ENCODE measurements around the gene ETHE1. TPM values are rescaled to one million over a fixed set of nuclear protein-coding genes. Genes with fewer than 3 reads are reported as not detected.

Gene ETHE1
- polyA plus RNA-seq, 6 donors from 2014 or later = 15.5 to 30.7 (median 24.0) TPM

GRCh38 chr19:43504426-43505185, 22.4 kb downstream of the ETHE1 start, which contains the start of gene PHLDB3:
Gene PHLDB3, minus strand, starts transcription at chr19:43504746. Its CDS starts 628 bp downstream, at chr19:43504118.
- Mint-ChIP-seq H3K27me3 (no peaks in the 10 kb centered on the region), H3K36me3 (peaks cover 0 to 4% of the 10 kb centered on the region in 2 donors), H3K4me1 (peaks cover 20 to 38% (median 27%) of the 10 kb centered on the region in 3 donors), H3K27ac (peak within 1 kb of the TSS; percentile 85 to 99 (median 97)), H3K4me3 (peak within 1 kb of the TSS; percentile 92 to 99 (median 94)), H3K9me3 (no peaks in the 10 kb centered on the region)
- DNase-seq = no peak
- ATAC-seq (ENCODE audit: low read depth in 2 of 2) = peak; percentile 29 to 36

- no peaks in the 10 kb centered on the region for H3K9me3 Mint-ChIP-seq
- H3K36me3 Mint-ChIP-seq = peaks cover 5 to 6% of the 10 kb centered on the region in 2 donors
- H3K27me3 Mint-ChIP-seq = no peaks in the 10 kb centered on the region
- H3K4me3 Mint-ChIP-seq = peak overlapping the region; percentile 92 to 99 (median 94)
- ATAC-seq (ENCODE audit: low read depth in 2 of 2) = peak; percentile 88 to 89
- peaks cover 23 to 44% (median 27%) of the 10 kb centered on the region in 3 donors for H3K4me1 Mint-ChIP-seq
- H3K27ac Mint-ChIP-seq = peak overlapping the region; percentile 85 to 99 (median 97)
- DNase-seq = peak; percentile 95
Measured at GRCh38 chr19:43503501-43504425, 23.2 kb downstream of the ETHE1 start.

- H3K36me3 Mint-ChIP-seq = peaks cover 12% of the 10 kb centered on the region in 2 donors
- H3K4me1 Mint-ChIP-seq = peaks cover 23 to 52% (median 35%) of the 10 kb centered on the region in 3 donors
- ATAC-seq (ENCODE audit: low read depth in 2 of 2) = no peak
- peak overlapping the region in 5 of 8 donors; percentile 94 to 99 (median 98) for H3K4me3 Mint-ChIP-seq
- no peaks in the 10 kb centered on the region for H3K9me3 Mint-ChIP-seq
- DNase-seq = no peak
- H3K27me3 Mint-ChIP-seq = no peaks in the 10 kb centered on the region
- H3K27ac Mint-ChIP-seq = peak overlapping the region in 3 of 6 donors; percentile 90 to 97 (median 97)
Measured at GRCh38 chr19:43502419-43502976, 24.5 kb downstream of the ETHE1 start.

GRCh38 chr19:43501661-43502418, 25.2 kb downstream of the ETHE1 start:
- Mint-ChIP-seq H3K4me3 (peak overlapping the region in 1 of 8 donors; percentile 95), H3K9me3 (no peaks in the 10 kb centered on the region), H3K27ac (no peak overlapping the region), H3K36me3 (peaks cover 14 to 15% of the 10 kb centered on the region in 2 donors), H3K4me1 (peaks cover 23 to 52% (median 36%) of the 10 kb centered on the region in 3 donors), H3K27me3 (no peaks in the 10 kb centered on the region)
- no peak for DNase-seq
- no peak for ATAC-seq (ENCODE audit: low read depth in 2 of 2)

- H3K9me3 Mint-ChIP-seq = no peaks in the 10 kb centered on the region
- peak overlapping the region in 5 of 6 donors; percentile 16 to 80 (median 56) for H3K27ac Mint-ChIP-seq
- peaks cover 16 to 34% of the 10 kb centered on the region in 2 donors for H3K36me3 Mint-ChIP-seq
- peaks cover 13 to 42% (median 36%) of the 10 kb centered on the region in 3 donors for H3K4me1 Mint-ChIP-seq
- no peaks in the 10 kb centered on the region for H3K27me3 Mint-ChIP-seq
- peak overlapping the region in 1 of 8 donors; percentile 68 for H3K4me3 Mint-ChIP-seq
- ATAC-seq (ENCODE audit: low read depth in 2 of 2) = no peak
- DNase-seq = no peak
Measured at GRCh38 chr19:43499042-43499441, 28.0 kb downstream of the ETHE1 start.

GRCh38 chr19:43498233-43498842, 28.7 kb downstream of the ETHE1 start:
- Mint-ChIP-seq H3K27ac (peak overlapping the region in 2 of 6 donors; percentile 75 to 79), H3K36me3 (peaks cover 16 to 34% of the 10 kb centered on the region in 2 donors), H3K27me3 (no peaks in the 10 kb centered on the region), H3K4me1 (peaks cover 6 to 37% (median 32%) of the 10 kb centered on the region in 3 donors), H3K9me3 (no peaks in the 10 kb centered on the region), H3K4me3 (peak overlapping the region in 4 of 8 donors; percentile 56 to 86 (median 74))
- ATAC-seq (ENCODE audit: low read depth in 2 of 2) (no peak), DNase-seq (no peak)

GRCh38 chr19:43496960-43497359, 30.0 kb downstream of the ETHE1 start:
- Mint-ChIP-seq H3K4me3 (no peak overlapping the region), H3K9me3 (no peaks in the 10 kb centered on the region), H3K36me3 (peaks cover 16 to 34% of the 10 kb centered on the region in 2 donors), H3K27me3 (no peaks in the 10 kb centered on the region), H3K27ac (no peak overlapping the region), H3K4me1 (peaks cover 0 to 25% (median 23%) of the 10 kb centered on the region in 3 donors)
- ATAC-seq (ENCODE audit: low read depth in 2 of 2) (no peak), DNase-seq (no peak)

GRCh38 chr19:43495082-43495481, 31.9 kb downstream of the ETHE1 start:
- DNase-seq = no peak
- H3K36me3 Mint-ChIP-seq = peaks cover 12 to 34% of the 10 kb centered on the region in 2 donors
- H3K27ac Mint-ChIP-seq = no peak overlapping the region
- peaks cover 0 to 26% (median 23%) of the 10 kb centered on the region in 3 donors for H3K4me1 Mint-ChIP-seq
- no peaks in the 10 kb centered on the region for H3K27me3 Mint-ChIP-seq
- no peaks in the 10 kb centered on the region for H3K9me3 Mint-ChIP-seq
- no peak for ATAC-seq (ENCODE audit: low read depth in 2 of 2)
- no peak overlapping the region for H3K4me3 Mint-ChIP-seq

GRCh38 chr19:43490759-43491158, 36.2 kb downstream of the ETHE1 start:
- no peak for DNase-seq
- H3K27me3 Mint-ChIP-seq = no peaks in the 10 kb centered on the region

GRCh38 chr19:43489979-43490599, 36.9 kb downstream of the ETHE1 start:
- H3K9me3 Mint-ChIP-seq = no peaks in the 10 kb centered on the region
- ATAC-seq (ENCODE audit: low read depth in 2 of 2) = no peak
- H3K4me3 Mint-ChIP-seq = peak overlapping the region in 2 of 8 donors; percentile 3 to 70
- no peaks in the 10 kb centered on the region for H3K27me3 Mint-ChIP-seq
- no peak for DNase-seq
- H3K27ac Mint-ChIP-seq = peak overlapping the region; percentile 7 to 94 (median 71)
- H3K36me3 Mint-ChIP-seq = peaks cover 0 to 6% of the 10 kb centered on the region in 2 donors
- H3K4me1 Mint-ChIP-seq = peaks cover 26 to 49% (median 27%) of the 10 kb centered on the region in 3 donors

More at GRCh38 chr19:43490759-43491158, 36.2 kb downstream of the ETHE1 start:
- no peak for ATAC-seq (ENCODE audit: low read depth in 2 of 2)
- Mint-ChIP-seq H3K36me3 (peaks cover 0 to 11% of the 10 kb centered on the region in 2 donors), H3K27ac (peak overlapping the region in 3 of 6 donors; percentile 69 to 87 (median 72)), H3K4me1 (peaks cover 27 to 49% (median 29%) of the 10 kb centered on the region in 3 donors), H3K4me3 (peak overlapping the region in 1 of 8 donors; percentile 9), H3K9me3 (no peaks in the 10 kb centered on the region)

GRCh38 chr19:43489310-43489709, 37.7 kb downstream of the ETHE1 start:
- H3K27ac Mint-ChIP-seq = peak overlapping the region in 2 of 6 donors; percentile 38 to 49
- peak overlapping the region in 2 of 8 donors; percentile 70 to 80 for H3K4me3 Mint-ChIP-seq
- peak in 1 of 2 donors; percentile 22 for ATAC-seq (ENCODE audit: low read depth in 2 of 2)
- peaks cover 0 to 1% of the 10 kb centered on the region in 2 donors for H3K36me3 Mint-ChIP-seq
- H3K9me3 Mint-ChIP-seq = no peaks in the 10 kb centered on the region
- H3K27me3 Mint-ChIP-seq = no peaks in the 10 kb centered on the region
- H3K4me1 Mint-ChIP-seq = peaks cover 26 to 47% (median 27%) of the 10 kb centered on the region in 3 donors
- peak; percentile 14 for DNase-seq

Data from naive B cell (primary cell).